GM12873 (cell line): Measurements from ENCODE around the gene C13orf46.

Experiments
- CTCF ChIP-seq: IDR thresholded peaks from 2 replicates; pipeline ENCODE4 v1.5.1; 2012; ENCODE audit warnings: low read depth, mild to moderate bottlenecking, moderate library complexity, low read length, control low read depth; ENCODE audit not compliant: insufficient read depth; ENCODE audit errors: missing control alignments

C13orf46 gene

GRCh38 chr13:113939129-113939943 is 34.5 kb downstream of the C13orf46 start:
- TF ChIP-seq CTCF: no peak

- TF ChIP-seq CTCF: no peak
These were observed 35.2 kb downstream of the C13orf46 start for GRCh38 chr13:113938716-113939115.

GRCh38 chr13:113938246-113938645 is 35.6 kb downstream of the C13orf46 start:
- no peak for TF ChIP-seq CTCF

- no peak for TF ChIP-seq CTCF
These were observed 36.2 kb downstream of the C13orf46 start for GRCh38 chr13:113937527-113938180.

- TF ChIP-seq CTCF: no peak
These were observed 36.8 kb downstream of the C13orf46 start for GRCh38 chr13:113937073-113937472.

- TF ChIP-seq CTCF: no peak
These were observed 37.5 kb downstream of the C13orf46 start for GRCh38 chr13:113936166-113936965.
